MM.1S (cell line): Measurements from ENCODE around the gene ZNF775.

Source experiments
- DNase-seq: peaks from one replicate; pipeline ENCODE4 v3.0.0-alpha.2; 2015
- H2AFZ ChIP-seq: fragments of 300-600 bp; sonication (generic); 2 replicates; pipeline ENCODE4 v1.6.0; 2016; ENCODE audit warnings: antibody characterized with exemption, low read length
- H3F3A ChIP-seq: fragments of 300-600 bp; sonication (generic); 2 replicates; pipeline ENCODE4 v1.6.1; 2016; ENCODE audit warnings: mild to moderate bottlenecking, antibody characterized with exemption, low read length, moderate library complexity, mixed read lengths; ENCODE audit not compliant: insufficient read depth
- H3K27ac ChIP-seq: fragments of 300-600 bp; sonication (generic); 2 replicates; pipeline ENCODE4 v1.5.1; 2016; ENCODE audit warnings: mild to moderate bottlenecking, low read length
- H3K27me3 ChIP-seq: fragments of 300-600 bp; sonication (generic); replicated peaks from 2 replicates; pipeline ENCODE4 v1.6.0; 2016; ENCODE audit warnings: low read length; ENCODE audit not compliant: insufficient read depth
- H3K36me3 ChIP-seq: fragments of 300-600 bp; sonication (generic); replicated peaks from 2 replicates; pipeline ENCODE4 v1.6.1; 2016; ENCODE audit warnings: mild to moderate bottlenecking, low read length, mixed read lengths; ENCODE audit not compliant: insufficient read depth
- H3K4me1 ChIP-seq: fragments of 300-600 bp; sonication (generic); 2 replicates; pipeline ENCODE4 v1.6.1; 2016; ENCODE audit warnings: low read length, mixed read lengths
- H3K4me2 ChIP-seq: fragments of 300-600 bp; sonication (generic); 2 replicates; pipeline ENCODE4 v1.6.0; 2016; ENCODE audit warnings: low read depth, low read length
- H3K4me3 ChIP-seq: fragments of 300-600 bp; sonication (generic); 2 replicates; pipeline ENCODE4 v1.5.1; 2016; ENCODE audit warnings: low read length, mixed read lengths
- H3K79me2 ChIP-seq: fragments of 300-600 bp; sonication (generic); 2 replicates; pipeline ENCODE4 v1.6.1; 2016; ENCODE audit warnings: mixed run types, low read length, mixed read lengths
- H3K9ac ChIP-seq: fragments of 300-600 bp; sonication (generic); 2 replicates; pipeline ENCODE4 v1.6.1; 2016; ENCODE audit warnings: low read length, mixed read lengths
- H3K9me2 ChIP-seq: fragments of 300-600 bp; sonication (generic); replicated peaks from 2 replicates; pipeline ENCODE4 v1.6.1; 2016; ENCODE audit warnings: mild to moderate bottlenecking, low read length, mixed read lengths; ENCODE audit not compliant: insufficient read depth
- H3K9me3 ChIP-seq: fragments of 300-600 bp; sonication (generic); replicated peaks from 2 replicates; pipeline ENCODE4 v1.6.1; 2016; ENCODE audit warnings: mild to moderate bottlenecking, low read length, mixed read lengths; ENCODE audit not compliant: insufficient read depth
- H4K20me1 ChIP-seq: fragments of 300-600 bp; sonication (generic); 2 replicates; pipeline ENCODE4 v1.6.1; 2016; ENCODE audit warnings: mild to moderate bottlenecking, low read length, moderate library complexity, mixed read lengths; ENCODE audit not compliant: insufficient read depth
- EZH2 ChIP-seq: fragments of 300-600 bp; sonication (generic); optimal IDR thresholded peaks from 2 replicates; pipeline ENCODE3; 2017; ENCODE audit warnings: low read depth, mild to moderate bottlenecking, antibody characterized with exemption, low read length, mixed read lengths
- EZH2phosphoT487 ChIP-seq: fragments of 300-600 bp; sonication (generic); IDR thresholded peaks from 2 replicates; pipeline ENCODE4 v1.6.1; 2018; ENCODE audit warnings: antibody characterized with exemption, low read length
- TF ChIP-seq, protein P1 (sequence below): fragments of 300-600 bp; sonication (generic); IDR thresholded peaks from 2 replicates; pipeline ENCODE4 v1.5.1; 2016; ENCODE audit warnings: antibody characterized with exemption, low read length, mixed read lengths

The ZNF775 gene

DNA sequence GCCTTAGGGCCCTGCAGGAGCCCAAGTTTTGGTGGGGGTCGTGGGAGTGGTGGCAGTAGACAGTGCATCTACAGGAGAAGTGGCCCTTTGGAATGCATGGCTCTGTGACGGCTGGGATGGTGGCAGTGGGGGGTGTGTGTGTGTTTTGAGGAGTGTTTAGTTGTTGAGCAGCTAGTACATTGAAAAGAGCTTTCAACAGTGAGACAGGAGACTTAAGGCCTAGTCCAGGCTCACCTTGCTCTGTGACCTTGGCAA, 27.1 kb downstream of the ZNF775 start:
- H3K27ac ChIP-seq: peak overlapping the region; percentile 98
- peak overlapping the region; percentile 98 for H3K4me2 ChIP-seq
- H3K4me1 ChIP-seq: peaks cover 37% of the 10 kb centered on the region
- peak; percentile 59 for DNase-seq
- H2AFZ ChIP-seq: no peak overlapping the region
- TF ChIP-seq, protein P1, sequence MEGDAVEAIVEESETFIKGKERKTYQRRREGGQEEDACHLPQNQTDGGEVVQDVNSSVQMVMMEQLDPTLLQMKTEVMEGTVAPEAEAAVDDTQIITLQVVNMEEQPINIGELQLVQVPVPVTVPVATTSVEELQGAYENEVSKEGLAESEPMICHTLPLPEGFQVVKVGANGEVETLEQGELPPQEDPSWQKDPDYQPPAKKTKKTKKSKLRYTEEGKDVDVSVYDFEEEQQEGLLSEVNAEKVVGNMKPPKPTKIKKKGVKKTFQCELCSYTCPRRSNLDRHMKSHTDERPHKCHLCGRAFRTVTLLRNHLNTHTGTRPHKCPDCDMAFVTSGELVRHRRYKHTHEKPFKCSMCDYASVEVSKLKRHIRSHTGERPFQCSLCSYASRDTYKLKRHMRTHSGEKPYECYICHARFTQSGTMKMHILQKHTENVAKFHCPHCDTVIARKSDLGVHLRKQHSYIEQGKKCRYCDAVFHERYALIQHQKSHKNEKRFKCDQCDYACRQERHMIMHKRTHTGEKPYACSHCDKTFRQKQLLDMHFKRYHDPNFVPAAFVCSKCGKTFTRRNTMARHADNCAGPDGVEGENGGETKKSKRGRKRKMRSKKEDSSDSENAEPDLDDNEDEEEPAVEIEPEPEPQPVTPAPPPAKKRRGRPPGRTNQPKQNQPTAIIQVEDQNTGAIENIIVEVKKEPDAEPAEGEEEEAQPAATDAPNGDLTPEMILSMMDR: no peak
- TF ChIP-seq EZH2 (no peak), EZH2phosphoT487 (no peak)
- peak overlapping the region; percentile 70 for H3K4me3 ChIP-seq
- H3K36me3 ChIP-seq: peaks cover 6% of the 10 kb centered on the region
- H4K20me1 ChIP-seq: no peaks in the 10 kb centered on the region
- H3F3A ChIP-seq: peaks cover 36% of the 10 kb centered on the region
- no peaks in the 10 kb centered on the region for H3K9me2 ChIP-seq
- H3K9me3 ChIP-seq: no peaks in the 10 kb centered on the region
- peaks cover 61% of the 10 kb centered on the region for H3K79me2 ChIP-seq
- H3K9ac ChIP-seq: peak overlapping the region; percentile 92
- no peaks in the 10 kb centered on the region for H3K27me3 ChIP-seq

- peaks cover 33% of the 10 kb centered on the region for H3K4me1 ChIP-seq
- H3K27ac ChIP-seq: peak overlapping the region; percentile 98
- peaks cover 6% of the 10 kb centered on the region for H3K36me3 ChIP-seq
- H2AFZ ChIP-seq: 0 out of 2 replicates have a peak overlapping the region, but pooled peaks have one; percentile 17
- H3K4me3 ChIP-seq: peak overlapping the region; percentile 70
- peak overlapping the region; percentile 98 for H3K4me2 ChIP-seq
- peak; percentile 97 for DNase-seq
- H3F3A ChIP-seq: peaks cover 36% of the 10 kb centered on the region
- no peaks in the 10 kb centered on the region for H3K9me3 ChIP-seq
- H4K20me1 ChIP-seq: no peaks in the 10 kb centered on the region
- H3K9ac ChIP-seq: peak overlapping the region; percentile 92
- H3K9me2 ChIP-seq: no peaks in the 10 kb centered on the region
- peaks cover 61% of the 10 kb centered on the region for H3K79me2 ChIP-seq
- TF ChIP-seq EZH2phosphoT487: no peak
- TF ChIP-seq, protein P1: no peak
- no peaks in the 10 kb centered on the region for H3K27me3 ChIP-seq
Measured at GRCh38 chr7:150406567-150407421, 27.7 kb downstream of the ZNF775 start.

DNA sequence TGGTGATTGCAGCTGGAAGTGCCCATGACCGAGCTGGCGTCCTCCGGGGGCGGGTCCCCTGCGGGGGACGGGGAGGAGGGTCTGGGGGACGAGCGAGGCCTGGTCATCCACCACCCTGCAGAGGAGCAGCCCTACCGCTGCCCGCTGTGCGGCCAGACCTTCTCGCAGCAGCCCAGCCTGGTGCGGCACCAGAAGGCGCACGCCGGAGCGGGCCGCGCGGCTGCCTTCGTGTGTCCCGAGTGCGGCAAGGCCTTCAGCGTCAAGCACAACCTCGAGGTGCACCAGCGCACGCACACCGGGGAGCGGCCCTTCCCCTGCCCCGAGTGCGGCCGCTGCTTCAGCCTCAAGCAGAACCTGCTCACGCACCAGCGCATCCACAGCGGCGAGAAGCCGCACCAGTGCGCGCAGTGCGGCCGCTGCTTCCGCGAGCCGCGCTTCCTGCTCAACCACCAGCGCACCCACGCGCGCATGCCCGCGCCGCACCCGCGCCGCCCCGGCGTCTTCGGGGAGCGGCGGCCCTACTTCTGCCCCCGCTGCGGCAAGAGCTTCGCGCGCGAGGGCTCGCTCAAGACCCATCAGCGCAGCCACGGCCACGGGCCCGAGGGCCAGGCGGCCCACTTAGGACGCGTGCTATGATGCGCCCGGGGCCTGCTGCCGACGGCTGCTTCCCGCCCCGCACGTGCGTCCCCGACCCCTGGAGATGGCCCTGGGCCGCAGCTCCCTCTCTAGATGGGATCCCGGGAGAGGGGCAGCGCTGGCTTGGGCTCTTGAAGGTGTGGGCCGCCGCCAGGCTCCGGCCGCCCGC, 28.7 kb downstream of the ZNF775 start:
- Histone ChIP-seq H3K9ac (peak overlapping the region; percentile 92), H3F3A (peaks cover 36% of the 10 kb centered on the region), H2AFZ (no peak overlapping the region), H3K36me3 (peaks cover 6% of the 10 kb centered on the region), H3K4me2 (peak overlapping the region; percentile 98), H3K27ac (peak overlapping the region; percentile 98), H3K4me1 (peaks cover 33% of the 10 kb centered on the region), H3K27me3 (no peaks in the 10 kb centered on the region), H3K79me2 (peaks cover 61% of the 10 kb centered on the region), H3K4me3 (peak overlapping the region; percentile 70), H4K20me1 (no peaks in the 10 kb centered on the region), H3K9me3 (no peaks in the 10 kb centered on the region), H3K9me2 (no peaks in the 10 kb centered on the region)
- no peak for DNase-seq
- TF ChIP-seq, protein P1: no peak
- TF ChIP-seq EZH2: no peak
- no peak for TF ChIP-seq EZH2phosphoT487
